Measurements from ENCODE around the gene CYSTM1. TPM values are rescaled to one million over a fixed set of nuclear protein-coding genes. Genes with fewer than 3 reads are reported as not detected.

Gene CYSTM1
- total RNA-seq, 4 donors from 2014 or later: 44.9 to 77.6 (median 63.5) TPM

DNA sequence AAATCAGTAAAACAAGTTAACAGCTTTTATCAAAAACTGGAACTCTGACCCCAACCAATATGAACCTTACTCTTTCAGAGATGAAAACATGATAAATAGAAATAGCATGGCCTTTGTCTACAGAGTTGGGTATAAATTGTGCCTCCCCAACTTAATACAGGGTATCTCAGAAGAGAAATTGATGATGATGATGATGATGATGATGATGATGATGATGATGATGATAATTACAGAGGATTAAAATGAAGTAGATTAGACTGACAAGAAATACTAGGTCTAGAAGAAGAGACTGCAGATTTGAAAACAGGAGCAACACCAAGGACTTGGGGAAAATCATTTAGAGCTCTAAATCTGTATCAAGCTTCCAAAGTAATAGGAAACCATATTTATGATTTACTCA is 100.8 kb downstream of the CYSTM1 start:
- no peak for DNase-seq (ENCODE audit: low spot score in 2 of 2)
- Histone ChIP-seq H3K9me3 (no peaks in the 10 kb centered on the region), H3K36me3 (peaks cover 0 to 10% (median 0%) of the 10 kb centered on the region in 3 donors), H3K27ac (no peak overlapping the region), H3K4me1 (peaks cover 0 to 24% (median 3%) of the 10 kb centered on the region in 4 donors), H3K4me3 (no peak overlapping the region), H3K27me3 (no peaks in the 10 kb centered on the region)
- no peak for TF ChIP-seq CTCF (IDR thresholded peaks at IDR 0.05)
- TF ChIP-seq POLR2A (IDR thresholded peaks at IDR 0.05): no peak
- TF ChIP-seq EP300 (IDR thresholded peaks at IDR 0.05): no peak

- Histone ChIP-seq H3K9me3 (no peaks in the 10 kb centered on the region), H3K36me3 (peaks cover 0 to 8% (median 0%) of the 10 kb centered on the region in 3 donors), H3K4me3 (no peak overlapping the region), H3K4me1 (peaks cover 0 to 47% (median 7%) of the 10 kb centered on the region in 4 donors), H3K27ac (peak overlapping the region in 3 of 4 donors; percentile 22 to 78 (median 77)), H3K27me3 (no peaks in the 10 kb centered on the region)
- no peak for DNase-seq (ENCODE audit: low spot score in 2 of 2)
- WGBS, 2 donors: 42 to 63% methylated on average over 2 of the region's 2 CpGs
- TF ChIP-seq CTCF (IDR thresholded peaks at IDR 0.05) (no peak), EP300 (IDR thresholded peaks at IDR 0.05) (no peak), POLR2A (IDR thresholded peaks at IDR 0.05) (no peak)
Observed at GRCh38 chr5:140282266-140282665, 107.3 kb downstream of the CYSTM1 start.

DNA sequence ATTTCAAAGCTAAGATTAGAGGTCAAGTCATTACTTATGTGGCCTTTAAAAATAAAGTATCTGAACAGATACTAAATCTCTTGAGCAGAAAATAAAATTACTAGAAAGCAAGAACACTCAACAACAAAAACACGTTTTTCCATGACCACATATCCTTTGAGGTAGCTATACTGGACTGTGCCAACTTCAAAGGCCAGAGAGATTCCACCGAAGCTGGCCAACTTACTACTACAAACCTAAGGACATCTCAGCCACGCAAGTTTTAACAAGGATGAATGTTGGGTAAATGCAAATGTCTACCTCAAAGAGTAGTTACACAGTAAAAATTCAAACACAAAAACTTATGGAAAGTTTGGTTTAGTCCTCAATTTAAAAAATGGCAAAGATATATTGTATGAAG is 109.0 kb downstream of the CYSTM1 start:
- DNase-seq (ENCODE audit: low spot score in 2 of 2): no peak
- Histone ChIP-seq H3K36me3 (no peaks in the 10 kb centered on the region), H3K9me3 (no peaks in the 10 kb centered on the region), H3K4me3 (no peak overlapping the region), H3K4me1 (peaks cover 0 to 47% (median 7%) of the 10 kb centered on the region in 4 donors), H3K27me3 (no peaks in the 10 kb centered on the region), H3K27ac (no peak overlapping the region)
- WGBS, 2 donors: 70 to 84% methylated on average over 3 of the region's 3 CpGs
- no peak for TF ChIP-seq EP300 (IDR thresholded peaks at IDR 0.05)
- no peak for TF ChIP-seq POLR2A (IDR thresholded peaks at IDR 0.05)
- no peak for TF ChIP-seq CTCF (IDR thresholded peaks at IDR 0.05)

- 71 to 85% methylated on average over 5 of the region's 5 CpGs for WGBS, 2 donors
- no peak overlapping the region for H3K4me3 ChIP-seq
- no peaks in the 10 kb centered on the region for H3K9me3 ChIP-seq
- peaks cover 0 to 47% (median 1%) of the 10 kb centered on the region in 4 donors for H3K4me1 ChIP-seq
- TF ChIP-seq EP300 (IDR thresholded peaks at IDR 0.05) (no peak), CTCF (IDR thresholded peaks at IDR 0.05) (no peak), POLR2A (IDR thresholded peaks at IDR 0.05) (no peak)
- H3K27me3 ChIP-seq: no peaks in the 10 kb centered on the region
- no peaks in the 10 kb centered on the region for H3K36me3 ChIP-seq
- no peak for DNase-seq (ENCODE audit: low spot score in 2 of 2)
- H3K27ac ChIP-seq: no peak overlapping the region
Observed at GRCh38 chr5:140286424-140286823, 111.4 kb downstream of the CYSTM1 start.

- Histone ChIP-seq H3K4me1 (peaks cover 0 to 52% (median 4%) of the 10 kb centered on the region in 4 donors), H3K36me3 (no peaks in the 10 kb centered on the region), H3K4me3 (no peak overlapping the region), H3K27me3 (no peaks in the 10 kb centered on the region), H3K27ac (no peak overlapping the region), H3K9me3 (no peaks in the 10 kb centered on the region)
- DNase-seq (ENCODE audit: low spot score in 2 of 2): no peak
- WGBS, 2 donors: 62 to 69% methylated on average over 7 of the region's 7 CpGs
- TF ChIP-seq EP300 (IDR thresholded peaks at IDR 0.05) (no peak), CTCF (IDR thresholded peaks at IDR 0.05) (no peak), POLR2A (IDR thresholded peaks at IDR 0.05) (no peak)
Observed at GRCh38 chr5:140287801-140288521, 113.0 kb downstream of the CYSTM1 start.
